Measurements from ENCODE around the gene DNER. TPM values are rescaled to one million over a fixed set of nuclear protein-coding genes. Genes with fewer than 3 reads are reported as not detected.
A peak's percentile ranks its signal among the peaks of the same experiment; 100 is the strongest.
"Not testable (repeated sequence)": the region's sequence is repeated elsewhere in the genome, so short reads cannot be mapped to it uniquely, and the experiment has no call there.

The DNER gene
- total and polyA plus RNA-seq, 12 donors = 49.2 to 309 (median 155) TPM

DNA sequence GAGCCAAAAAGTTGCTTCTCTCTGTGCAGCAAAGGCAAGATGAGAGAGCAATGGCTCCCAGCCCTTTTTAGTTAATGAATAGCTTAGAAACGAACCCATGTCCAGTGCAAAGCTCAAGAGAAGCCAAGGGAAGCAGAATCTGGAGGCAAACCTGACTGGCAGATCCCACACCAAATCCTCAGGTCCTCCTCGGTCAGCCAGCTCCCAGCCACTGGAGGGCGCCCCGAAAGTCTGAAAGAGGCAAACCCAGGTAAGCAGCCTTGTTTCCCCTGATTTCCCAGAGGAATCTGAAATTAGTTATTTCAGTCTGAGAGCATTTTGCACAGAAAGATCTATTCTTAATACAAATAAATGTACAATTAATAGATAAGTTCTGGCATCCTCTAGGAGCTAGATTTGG lies 372.0 kb downstream of the DNER start:
- Histone ChIP-seq H3K9me3 (replicated peaks in 1 of 3) (no peaks in the 10 kb centered on the region), H3K36me3 (replicated peaks in 1 of 2) (no peaks in the 10 kb centered on the region), H3K27me3 (no peaks in the 10 kb centered on the region), H3K4me1 (replicated peaks in 1 of 2) (no peaks in the 10 kb centered on the region), H3K4me3 (no peak overlapping the region), H3K27ac (no peak overlapping the region)
- WGBS, 4 donors = 34 to 62% (median 42%) methylated on average over 4 of the region's 4 CpGs
- TF ChIP-seq, protein P1, sequence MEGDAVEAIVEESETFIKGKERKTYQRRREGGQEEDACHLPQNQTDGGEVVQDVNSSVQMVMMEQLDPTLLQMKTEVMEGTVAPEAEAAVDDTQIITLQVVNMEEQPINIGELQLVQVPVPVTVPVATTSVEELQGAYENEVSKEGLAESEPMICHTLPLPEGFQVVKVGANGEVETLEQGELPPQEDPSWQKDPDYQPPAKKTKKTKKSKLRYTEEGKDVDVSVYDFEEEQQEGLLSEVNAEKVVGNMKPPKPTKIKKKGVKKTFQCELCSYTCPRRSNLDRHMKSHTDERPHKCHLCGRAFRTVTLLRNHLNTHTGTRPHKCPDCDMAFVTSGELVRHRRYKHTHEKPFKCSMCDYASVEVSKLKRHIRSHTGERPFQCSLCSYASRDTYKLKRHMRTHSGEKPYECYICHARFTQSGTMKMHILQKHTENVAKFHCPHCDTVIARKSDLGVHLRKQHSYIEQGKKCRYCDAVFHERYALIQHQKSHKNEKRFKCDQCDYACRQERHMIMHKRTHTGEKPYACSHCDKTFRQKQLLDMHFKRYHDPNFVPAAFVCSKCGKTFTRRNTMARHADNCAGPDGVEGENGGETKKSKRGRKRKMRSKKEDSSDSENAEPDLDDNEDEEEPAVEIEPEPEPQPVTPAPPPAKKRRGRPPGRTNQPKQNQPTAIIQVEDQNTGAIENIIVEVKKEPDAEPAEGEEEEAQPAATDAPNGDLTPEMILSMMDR (IDR thresholded peaks at IDR 0.05) = peak; percentile 31 to 66 (median 56)
- no peak for TF ChIP-seq POLR2A (IDR thresholded peaks at IDR 0.05)
- intact Hi-C loops (cut with DNase I) = loop anchor here in 1 of 2 donors (10.0 kb wide), 1 partner anchor 242 kb away; no protein-coding TSS in a partner anchor
- DNase-seq = peak; percentile 43 to 83 (median 69)

DNA sequence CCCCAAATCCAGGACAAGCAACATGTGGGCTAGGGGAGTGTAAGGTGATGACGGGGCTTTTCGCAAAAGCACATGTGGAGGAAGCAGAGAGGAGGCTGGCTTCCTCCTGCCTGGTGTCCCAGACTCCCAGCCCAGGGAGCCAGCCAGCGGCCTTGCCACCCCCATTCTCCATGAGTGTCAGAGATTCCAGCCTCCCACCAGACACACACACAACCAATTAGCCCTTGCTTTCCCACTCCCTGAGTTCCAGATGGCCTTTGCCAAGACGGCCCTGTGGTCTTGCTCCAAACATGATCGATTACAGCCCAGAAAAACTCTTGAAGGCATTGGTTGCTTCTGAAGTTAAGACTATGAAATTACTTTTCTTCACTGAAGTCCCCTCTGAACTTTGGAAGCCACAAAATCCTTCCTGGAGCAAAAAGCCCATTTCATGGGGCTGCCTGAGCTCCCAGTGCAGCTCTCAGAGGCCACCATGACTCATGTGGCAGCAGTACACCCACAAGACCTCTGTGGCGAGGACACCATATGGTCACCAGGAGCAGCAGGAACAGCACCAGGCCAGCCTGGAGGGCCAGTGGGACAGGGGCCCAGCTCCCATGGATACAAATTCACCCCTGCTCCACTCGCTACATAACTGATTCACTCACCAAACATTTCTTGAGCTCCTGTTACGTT lies 374.1 kb downstream of the DNER start:
- Histone ChIP-seq H3K4me3 (no peak overlapping the region), H3K4me1 (replicated peaks in 1 of 2) (no peaks in the 10 kb centered on the region), H3K27me3 (no peaks in the 10 kb centered on the region), H3K9me3 (replicated peaks in 1 of 3) (no peaks in the 10 kb centered on the region), H3K36me3 (replicated peaks in 1 of 2) (no peaks in the 10 kb centered on the region), H3K27ac (no peak overlapping the region)
- DNase-seq = no peak
- 91 to 94% (median 92%) methylated on average over 8 of the region's 8 CpGs for WGBS, 4 donors
- TF ChIP-seq, protein P1 (IDR thresholded peaks at IDR 0.05) = no peak
- intact Hi-C loops (cut with DNase I) = loop anchor here in 1 of 2 donors (10.0 kb wide), 1 partner anchor 245 kb away; no protein-coding TSS in a partner anchor

DNA sequence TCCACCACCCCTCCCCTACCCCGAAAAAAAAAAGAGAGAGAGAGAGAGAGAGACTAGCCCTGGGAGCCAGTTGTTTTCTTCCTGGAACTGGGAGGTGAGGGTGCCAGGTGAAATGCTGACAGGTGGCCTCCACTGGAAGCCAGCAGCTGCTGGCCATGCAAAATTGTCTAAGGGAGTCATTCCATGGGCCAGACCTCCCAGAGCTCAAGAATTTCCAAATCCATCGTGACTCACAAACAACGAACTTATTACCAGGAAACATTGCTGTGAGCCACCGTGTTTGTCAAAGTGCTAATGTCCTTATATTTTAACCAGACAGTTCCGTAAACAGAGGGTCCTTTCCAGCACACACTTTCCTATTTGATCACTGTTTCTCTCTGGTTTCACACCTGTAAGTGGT lies 374.7 kb downstream of the DNER start:
- intact Hi-C loops (cut with DNase I) = loop anchor here in 1 of 2 donors (10.0 kb wide), 1 partner anchor 245 kb away; no protein-coding TSS in a partner anchor
- no peaks in the 10 kb centered on the region for H3K27me3 ChIP-seq
- no peaks in the 10 kb centered on the region for H3K36me3 ChIP-seq (replicated peaks in 1 of 2)
- TF ChIP-seq, protein P1 (IDR thresholded peaks at IDR 0.05) = no peak
- no peak for TF ChIP-seq POLR2A (IDR thresholded peaks at IDR 0.05)
- no peak overlapping the region for H3K4me3 ChIP-seq
- H3K9me3 ChIP-seq (replicated peaks in 1 of 3) = no peaks in the 10 kb centered on the region
- no peak overlapping the region for H3K27ac ChIP-seq
- no peaks in the 10 kb centered on the region for H3K4me1 ChIP-seq (replicated peaks in 1 of 2)
- 84 to 94% (median 88%) methylated on average over 5 of the region's 5 CpGs for WGBS, 4 donors
- DNase-seq = no peak

DNA sequence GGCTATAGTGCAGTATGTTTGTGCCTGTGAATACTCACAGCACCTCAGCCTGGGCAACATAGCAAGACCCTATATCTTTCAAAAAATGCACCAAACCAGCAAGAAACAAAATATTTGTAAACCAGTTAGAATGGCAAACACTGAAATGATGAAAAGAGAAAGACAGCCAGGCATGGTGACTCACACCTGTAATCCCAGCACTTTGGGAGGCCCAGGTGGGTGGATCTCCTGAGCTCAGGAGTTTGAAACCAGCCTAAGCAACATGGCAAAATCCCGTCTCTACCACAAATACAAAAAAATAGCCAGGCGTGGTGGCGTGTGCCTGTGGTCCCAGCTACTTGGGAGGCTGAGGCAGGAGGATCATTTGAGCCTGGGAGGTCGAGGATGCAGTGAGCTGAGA lies 375.2 kb downstream of the DNER start:
- H3K4me1 ChIP-seq (replicated peaks in 1 of 2); H3K27me3 ChIP-seq; H3K27ac ChIP-seq; DNase-seq; H3K4me3 ChIP-seq; H3K36me3 ChIP-seq (replicated peaks in 1 of 2); intact Hi-C loops (cut with DNase I); H3K9me3 ChIP-seq (replicated peaks in 1 of 3): not testable (repeated sequence)
- 89 to 98% (median 90%) methylated on average over 4 of the region's 4 CpGs for WGBS, 4 donors

DNA sequence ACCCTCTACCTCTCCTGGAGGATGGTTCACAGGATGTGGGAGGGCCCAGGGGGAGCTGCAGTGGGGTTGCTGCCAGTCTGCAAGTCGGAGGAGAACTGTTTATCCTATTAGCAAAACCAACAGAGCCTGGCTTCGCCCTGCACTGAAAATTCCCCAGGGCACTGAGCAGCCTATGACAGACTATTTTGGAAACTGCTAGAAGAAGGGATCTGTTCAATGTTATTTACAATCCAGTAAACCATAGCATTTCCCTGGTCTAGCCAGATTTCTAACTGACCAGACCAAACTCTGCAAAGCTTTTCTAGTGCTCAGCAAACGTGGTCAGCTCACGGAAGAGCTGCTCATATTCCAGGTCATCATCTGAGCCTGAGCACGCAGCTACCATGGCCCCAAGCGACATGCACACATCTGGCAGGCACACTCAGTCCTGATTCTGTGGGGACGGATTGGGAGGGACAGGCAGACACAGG lies 378.4 kb downstream of the DNER start:
- intact Hi-C loops (cut with DNase I) = no loop called here
- Histone ChIP-seq H3K27ac (peak overlapping the region in 1 of 5 donors; percentile 30), H3K27me3 (no peaks in the 10 kb centered on the region), H3K4me1 (replicated peaks in 1 of 2) (no peaks in the 10 kb centered on the region), H3K4me3 (no peak overlapping the region), H3K36me3 (replicated peaks in 1 of 2) (no peaks in the 10 kb centered on the region), H3K9me3 (replicated peaks in 1 of 3) (no peaks in the 10 kb centered on the region)
- peak in 1 of 7 donors; percentile 69 for DNase-seq
- TF ChIP-seq, protein P1 (IDR thresholded peaks at IDR 0.05) = no peak
- no peak for TF ChIP-seq POLR2A (IDR thresholded peaks at IDR 0.05)
- whole genome bisulfite sequencing, 4 donors = 69 to 78% (median 74%) methylated on average over 7 of the region's 7 CpGs
